Measurements from ENCODE around the gene SAE1. TPM values are rescaled to one million over a fixed set of nuclear protein-coding genes. Genes with fewer than 3 reads are reported as not detected.
A peak's percentile ranks its signal among the peaks of the same experiment; 100 is the strongest.

Gene SAE1
- total and polyA plus RNA-seq, 2 experiments from 2014 or later, result 115 to 236 TPM

DNA sequence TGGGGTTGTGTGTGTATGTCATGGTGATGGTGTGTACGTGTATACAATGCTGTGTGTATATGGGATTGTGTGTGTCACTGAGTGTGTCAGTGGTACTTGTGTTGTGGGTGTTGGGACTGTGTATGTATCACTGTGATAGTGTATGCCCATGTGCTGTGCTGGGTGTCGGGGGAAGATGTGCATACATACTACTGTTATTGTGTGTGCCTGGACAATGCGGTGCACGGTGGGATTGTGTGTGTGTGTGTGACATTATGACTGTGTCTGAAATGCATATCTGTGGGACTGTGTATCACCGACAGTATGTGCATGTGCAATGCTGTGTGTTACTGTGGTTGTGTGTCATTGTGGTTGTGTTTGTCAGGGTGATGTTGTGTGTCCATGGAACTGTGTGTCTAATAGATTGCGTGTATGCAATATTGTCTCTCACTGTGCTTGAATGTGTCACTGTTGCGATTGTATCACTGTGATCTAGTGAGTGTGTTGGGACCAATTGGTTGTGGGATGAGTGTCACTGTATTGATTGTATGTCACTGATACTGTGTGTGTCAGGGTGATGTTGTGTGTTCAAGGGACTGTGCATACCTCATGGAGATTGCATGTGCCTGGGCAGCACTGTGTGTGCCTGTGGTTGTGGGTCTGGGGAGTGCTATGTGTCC is 111.4 kb downstream of the SAE1 start (continued):
- TF ChIP-seq, protein P1, sequence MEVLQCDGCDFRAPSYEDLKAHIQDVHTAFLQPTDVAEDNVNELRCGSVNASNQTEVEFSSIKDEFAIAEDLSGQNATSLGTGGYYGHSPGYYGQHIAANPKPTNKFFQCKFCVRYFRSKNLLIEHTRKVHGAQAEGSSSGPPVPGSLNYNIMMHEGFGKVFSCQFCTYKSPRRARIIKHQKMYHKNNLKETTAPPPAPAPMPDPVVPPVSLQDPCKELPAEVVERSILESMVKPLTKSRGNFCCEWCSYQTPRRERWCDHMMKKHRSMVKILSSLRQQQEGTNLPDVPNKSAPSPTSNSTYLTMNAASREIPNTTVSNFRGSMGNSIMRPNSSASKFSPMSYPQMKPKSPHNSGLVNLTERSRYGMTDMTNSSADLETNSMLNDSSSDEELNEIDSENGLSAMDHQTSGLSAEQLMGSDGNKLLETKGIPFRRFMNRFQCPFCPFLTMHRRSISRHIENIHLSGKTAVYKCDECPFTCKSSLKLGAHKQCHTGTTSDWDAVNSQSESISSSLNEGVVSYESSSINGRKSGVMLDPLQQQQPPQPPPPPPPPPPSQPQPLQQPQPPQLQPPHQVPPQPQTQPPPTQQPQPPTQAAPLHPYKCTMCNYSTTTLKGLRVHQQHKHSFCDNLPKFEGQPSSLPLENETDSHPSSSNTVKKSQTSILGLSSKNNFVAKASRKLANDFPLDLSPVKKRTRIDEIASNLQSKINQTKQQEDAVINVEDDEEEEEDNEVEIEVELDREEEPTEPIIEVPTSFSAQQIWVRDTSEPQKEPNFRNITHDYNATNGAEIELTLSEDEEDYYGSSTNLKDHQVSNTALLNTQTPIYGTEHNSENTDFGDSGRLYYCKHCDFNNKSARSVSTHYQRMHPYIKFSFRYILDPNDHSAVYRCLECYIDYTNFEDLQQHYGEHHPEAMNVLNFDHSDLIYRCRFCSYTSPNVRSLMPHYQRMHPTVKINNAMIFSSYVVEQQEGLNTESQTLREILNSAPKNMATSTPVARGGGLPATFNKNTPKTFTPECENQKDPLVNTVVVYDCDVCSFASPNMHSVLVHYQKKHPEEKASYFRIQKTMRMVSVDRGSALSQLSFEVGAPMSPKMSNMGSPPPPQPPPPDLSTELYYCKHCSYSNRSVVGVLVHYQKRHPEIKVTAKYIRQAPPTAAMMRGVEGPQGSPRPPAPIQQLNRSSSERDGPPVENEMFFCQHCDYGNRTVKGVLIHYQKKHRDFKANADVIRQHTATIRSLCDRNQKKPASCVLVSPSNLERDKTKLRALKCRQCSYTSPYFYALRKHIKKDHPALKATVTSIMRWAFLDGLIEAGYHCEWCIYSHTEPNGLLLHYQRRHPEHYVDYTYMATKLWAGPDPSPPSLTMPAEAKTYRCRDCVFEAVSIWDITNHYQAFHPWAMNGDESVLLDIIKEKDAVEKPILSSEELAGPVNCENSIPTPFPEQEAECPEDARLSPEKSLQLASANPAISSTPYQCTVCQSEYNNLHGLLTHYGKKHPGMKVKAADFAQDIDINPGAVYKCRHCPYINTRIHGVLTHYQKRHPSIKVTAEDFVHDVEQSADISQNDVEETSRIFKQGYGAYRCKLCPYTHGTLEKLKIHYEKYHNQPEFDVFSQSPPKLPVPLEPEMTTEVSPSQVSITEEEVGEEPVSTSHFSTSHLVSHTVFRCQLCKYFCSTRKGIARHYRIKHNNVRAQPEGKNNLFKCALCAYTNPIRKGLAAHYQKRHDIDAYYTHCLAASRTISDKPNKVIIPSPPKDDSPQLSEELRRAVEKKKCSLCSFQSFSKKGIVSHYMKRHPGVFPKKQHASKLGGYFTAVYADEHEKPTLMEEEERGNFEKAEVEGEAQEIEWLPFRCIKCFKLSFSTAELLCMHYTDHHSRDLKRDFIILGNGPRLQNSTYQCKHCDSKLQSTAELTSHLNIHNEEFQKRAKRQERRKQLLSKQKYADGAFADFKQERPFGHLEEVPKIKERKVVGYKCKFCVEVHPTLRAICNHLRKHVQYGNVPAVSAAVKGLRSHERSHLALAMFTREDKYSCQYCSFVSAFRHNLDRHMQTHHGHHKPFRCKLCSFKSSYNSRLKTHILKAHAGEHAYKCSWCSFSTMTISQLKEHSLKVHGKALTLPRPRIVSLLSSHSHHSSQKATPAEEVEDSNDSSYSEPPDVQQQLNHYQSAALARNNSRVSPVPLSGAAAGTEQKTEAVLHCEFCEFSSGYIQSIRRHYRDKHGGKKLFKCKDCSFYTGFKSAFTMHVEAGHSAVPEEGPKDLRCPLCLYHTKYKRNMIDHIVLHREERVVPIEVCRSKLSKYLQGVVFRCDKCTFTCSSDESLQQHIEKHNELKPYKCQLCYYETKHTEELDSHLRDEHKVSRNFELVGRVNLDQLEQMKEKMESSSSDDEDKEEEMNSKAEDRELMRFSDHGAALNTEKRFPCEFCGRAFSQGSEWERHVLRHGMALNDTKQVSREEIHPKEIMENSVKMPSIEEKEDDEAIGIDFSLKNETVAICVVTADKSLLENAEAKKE (CRISPR knock-in tag; IDR thresholded peaks at IDR 0.05), result no peak
- TF ChIP-seq STAT1 (IDR thresholded peaks at IDR 0.05; ENCODE audit: unreplicated experiment) (no peak), CREB1 (CRISPR knock-in tag; IDR thresholded peaks at IDR 0.05; ENCODE audit: low read depth) (no peak)
- TF ChIP-seq, protein P2, sequence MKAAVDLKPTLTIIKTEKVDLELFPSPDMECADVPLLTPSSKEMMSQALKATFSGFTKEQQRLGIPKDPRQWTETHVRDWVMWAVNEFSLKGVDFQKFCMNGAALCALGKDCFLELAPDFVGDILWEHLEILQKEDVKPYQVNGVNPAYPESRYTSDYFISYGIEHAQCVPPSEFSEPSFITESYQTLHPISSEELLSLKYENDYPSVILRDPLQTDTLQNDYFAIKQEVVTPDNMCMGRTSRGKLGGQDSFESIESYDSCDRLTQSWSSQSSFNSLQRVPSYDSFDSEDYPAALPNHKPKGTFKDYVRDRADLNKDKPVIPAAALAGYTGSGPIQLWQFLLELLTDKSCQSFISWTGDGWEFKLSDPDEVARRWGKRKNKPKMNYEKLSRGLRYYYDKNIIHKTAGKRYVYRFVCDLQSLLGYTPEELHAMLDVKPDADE (IDR thresholded peaks at IDR 0.05), result no peak

DNA sequence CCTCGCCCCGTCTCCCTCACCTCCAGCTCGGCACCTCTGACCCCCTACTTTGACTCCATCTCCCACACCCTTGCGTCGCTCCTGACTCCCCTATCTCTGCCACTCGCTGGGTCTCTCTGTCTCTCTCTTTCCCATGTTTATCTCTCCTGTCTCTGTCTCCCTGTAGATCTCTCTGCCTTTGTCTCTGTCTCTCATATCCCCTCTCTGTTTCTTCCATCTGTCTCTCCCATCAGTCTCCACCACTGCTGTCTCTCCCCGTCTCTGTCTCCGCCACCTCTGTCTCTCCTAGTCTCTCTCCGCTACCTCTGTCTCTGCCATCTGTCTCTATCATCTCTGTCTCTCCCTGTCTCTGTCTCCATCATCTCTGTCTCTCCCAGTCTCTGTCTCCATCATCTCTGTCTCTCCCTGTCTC is 112.7 kb downstream of the SAE1 start:
- peaks cover 46% of the 10 kb centered on the region for H3F3A ChIP-seq (replicated peaks; ENCODE audit: low read depth)
- Mint-ChIP-seq H3K27ac (peak overlapping the region; percentile 82; the same call in 1 of the 2 replicates), H3K36me3 (ENCODE audit: low read depth) (peaks cover 6% of the 10 kb centered on the region; the same call in 1 of the 3 replicates), H3K9me3 (peaks cover 3% of the 10 kb centered on the region; the same call in 2 of the 3 replicates), H3K27me3 (ENCODE audit: insufficient read depth, low read depth, poor library complexity) (peaks cover 32% of the 10 kb centered on the region), H3K4me3 (peak overlapping the region; percentile 70), H3K4me1 (peaks cover 23% of the 10 kb centered on the region)
- H3K4me1 ChIP-seq (ENCODE audit: insufficient read depth), result peaks cover 26% of the 10 kb centered on the region
- H2AFZ ChIP-seq, result no peak overlapping the region
- H3K4me3 ChIP-seq, result peak overlapping the region; percentile 59
- H3K36me3 ChIP-seq (ENCODE audit: insufficient read depth), result no peaks in the 10 kb centered on the region
- H3K27ac ChIP-seq (ENCODE audit: low read depth), result no peak overlapping the region
- no peaks in the 10 kb centered on the region for H4K20me1 ChIP-seq (replicated peaks; ENCODE audit: insufficient read depth)
- no peaks in the 10 kb centered on the region for H3K9me2 ChIP-seq (ENCODE audit: insufficient read depth)
- no peaks in the 10 kb centered on the region for H3K79me2 ChIP-seq (replicated peaks; ENCODE audit: insufficient read depth)
- peak; percentile 7 for ATAC-seq
- H3K27me3 ChIP-seq (ENCODE audit: insufficient read depth), result peaks cover 41% of the 10 kb centered on the region
- H3K4me2 ChIP-seq, result peak overlapping the region; percentile 83
- no peak for DNase-seq (ENCODE audit: low spot score)
- TF ChIP-seq, protein P3, sequence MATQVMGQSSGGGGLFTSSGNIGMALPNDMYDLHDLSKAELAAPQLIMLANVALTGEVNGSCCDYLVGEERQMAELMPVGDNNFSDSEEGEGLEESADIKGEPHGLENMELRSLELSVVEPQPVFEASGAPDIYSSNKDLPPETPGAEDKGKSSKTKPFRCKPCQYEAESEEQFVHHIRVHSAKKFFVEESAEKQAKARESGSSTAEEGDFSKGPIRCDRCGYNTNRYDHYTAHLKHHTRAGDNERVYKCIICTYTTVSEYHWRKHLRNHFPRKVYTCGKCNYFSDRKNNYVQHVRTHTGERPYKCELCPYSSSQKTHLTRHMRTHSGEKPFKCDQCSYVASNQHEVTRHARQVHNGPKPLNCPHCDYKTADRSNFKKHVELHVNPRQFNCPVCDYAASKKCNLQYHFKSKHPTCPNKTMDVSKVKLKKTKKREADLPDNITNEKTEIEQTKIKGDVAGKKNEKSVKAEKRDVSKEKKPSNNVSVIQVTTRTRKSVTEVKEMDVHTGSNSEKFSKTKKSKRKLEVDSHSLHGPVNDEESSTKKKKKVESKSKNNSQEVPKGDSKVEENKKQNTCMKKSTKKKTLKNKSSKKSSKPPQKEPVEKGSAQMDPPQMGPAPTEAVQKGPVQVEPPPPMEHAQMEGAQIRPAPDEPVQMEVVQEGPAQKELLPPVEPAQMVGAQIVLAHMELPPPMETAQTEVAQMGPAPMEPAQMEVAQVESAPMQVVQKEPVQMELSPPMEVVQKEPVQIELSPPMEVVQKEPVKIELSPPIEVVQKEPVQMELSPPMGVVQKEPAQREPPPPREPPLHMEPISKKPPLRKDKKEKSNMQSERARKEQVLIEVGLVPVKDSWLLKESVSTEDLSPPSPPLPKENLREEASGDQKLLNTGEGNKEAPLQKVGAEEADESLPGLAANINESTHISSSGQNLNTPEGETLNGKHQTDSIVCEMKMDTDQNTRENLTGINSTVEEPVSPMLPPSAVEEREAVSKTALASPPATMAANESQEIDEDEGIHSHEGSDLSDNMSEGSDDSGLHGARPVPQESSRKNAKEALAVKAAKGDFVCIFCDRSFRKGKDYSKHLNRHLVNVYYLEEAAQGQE (IDR thresholded peaks at IDR 0.05; ENCODE audit: unreplicated experiment), result no peak
- TF ChIP-seq EZH2phosphoT487 (IDR thresholded peaks at IDR 0.05; ENCODE audit: unreplicated experiment) (no peak), EZH2 (IDR thresholded peaks at IDR 0.05; ENCODE audit: low read depth, unreplicated experiment) (no peak), JUNB (IDR thresholded peaks at IDR 0.05; ENCODE audit: unreplicated experiment) (no peak), POLR2AphosphoS5 (IDR thresholded peaks at IDR 0.05; ENCODE audit: low read depth) (no peak), ZNF114 (CRISPR knock-in tag; IDR thresholded peaks at IDR 0.05) (no peak), NANOG (IDR thresholded peaks at IDR 0.05; ENCODE audit: borderline replicate concordance) (no peak)
- TF ChIP-seq, protein P2 (IDR thresholded peaks at IDR 0.05), result no peak

Data from GM23338 (cell line).